WTC11 (cell line): ENCODE measurements around the gene PCDH19. TPM values are rescaled to one million over a fixed set of nuclear protein-coding genes. Genes with fewer than 3 reads are reported as not detected.

Experiments used
- ATAC-seq: fragments of 200-7000 bp; cut with Tn5 transposase; 2 replicates; pipeline ENCODE4 v1.10.0; 2021; ENCODE audit warnings: mild to moderate bottlenecking, moderate library complexity
- CTCF ChIA-PET: fragments of 300-600 bp; sonication (Branson Sonifier 250); formaldehyde crosslinking; loops from one replicate; lab custom pipeline; 2021; ENCODE audit warnings: antibody characterized with exemption; lab: Charles Lee
- POLR2A ChIA-PET: fragments of 350-600 bp; sonication (Branson Sonifier 250); formaldehyde crosslinking; loops from one replicate; lab custom pipeline; 2021; ENCODE audit warnings: antibody characterized with exemption; lab: Charles Lee
- DNase-seq: peaks from one replicate; pipeline ENCODE4 v3.0.0; 2021; ENCODE audit warnings: low spot score
- H3K27ac Mint-ChIP-seq: 2 replicates; pipeline ENCODE4 v1.8.0; 2021; ENCODE audit warnings: mixed read lengths
- H3K27me3 Mint-ChIP-seq: 2 replicates; pipeline ENCODE4 v1.8.0; 2021; ENCODE audit warnings: low read depth, mild to moderate bottlenecking, moderate library complexity, mixed read lengths
- H3K36me3 Mint-ChIP-seq: 2 replicates; pipeline ENCODE4 v1.8.0; 2021; ENCODE audit warnings: mixed read lengths
- H3K4me1 Mint-ChIP-seq: 2 replicates; pipeline ENCODE4 v1.8.0; 2022; ENCODE audit warnings: mixed read lengths
- H3K4me3 Mint-ChIP-seq: 2 replicates; pipeline ENCODE4 v1.8.0; 2021; ENCODE audit warnings: mild to moderate bottlenecking, moderate library complexity, mixed read lengths
- H3K9me3 Mint-ChIP-seq: 2 replicates; pipeline ENCODE4 v1.8.0; 2021; ENCODE audit warnings: mixed read lengths
- AR ChIP-seq: fragments of 250-450 bp; sonication (Bioruptor Pico); IDR thresholded peaks from 2 replicates; pipeline ENCODE4 v1.9.0; 2021; ENCODE audit warnings: mild to moderate bottlenecking
- ATF1 ChIP-seq: sonication (generic); formaldehyde crosslinking; IDR thresholded peaks from 2 replicates; pipeline ENCODE4 v1.8.1; 2023; ENCODE audit warnings: mild to moderate bottlenecking, moderate library complexity, missing genetic modification reagents
- ATF6 ChIP-seq: sonication (generic); formaldehyde crosslinking; IDR thresholded peaks from 2 replicates; pipeline ENCODE4 v1.8.1; 2023; ENCODE audit warnings: mild to moderate bottlenecking, missing genetic modification reagents
- CREM ChIP-seq: sonication (generic); formaldehyde crosslinking; IDR thresholded peaks from 2 replicates; pipeline ENCODE4 v1.8.1; 2022; ENCODE audit warnings: mild to moderate bottlenecking, missing genetic modification reagents, moderate library complexity
- ESRRA ChIP-seq: sonication (generic); formaldehyde crosslinking; IDR thresholded peaks from 2 replicates; pipeline ENCODE4 v1.8.1; 2022; ENCODE audit warnings: mild to moderate bottlenecking, missing genetic modification reagents, borderline replicate concordance
- FOXK1 ChIP-seq: sonication (generic); formaldehyde crosslinking; IDR thresholded peaks from 2 replicates; pipeline ENCODE4 v1.8.0; 2022; ENCODE audit warnings: mild to moderate bottlenecking, moderate library complexity, missing genetic modification reagents
- FOXP1 ChIP-seq: sonication (generic); formaldehyde crosslinking; IDR thresholded peaks from 2 replicates; pipeline ENCODE4 v1.8.0; 2022; ENCODE audit warnings: missing genetic modification reagents, mild to moderate bottlenecking, moderate library complexity, borderline replicate concordance
- IRF2 ChIP-seq: sonication (generic); formaldehyde crosslinking; IDR thresholded peaks from 2 replicates; pipeline ENCODE4 v1.8.0; 2022; ENCODE audit warnings: low read depth, missing genetic modification reagents, borderline replicate concordance
- MXD4 ChIP-seq: fragments of 250-450 bp; sonication (Bioruptor Pico); IDR thresholded peaks from 2 replicates; pipeline ENCODE4 v1.8.0; 2021; ENCODE audit warnings: mild to moderate bottlenecking, moderate library complexity, borderline replicate concordance
- NR2C2 ChIP-seq: sonication (generic); formaldehyde crosslinking; IDR thresholded peaks from 2 replicates; pipeline ENCODE4 v1.8.0; 2022; ENCODE audit warnings: mild to moderate bottlenecking, missing genetic modification reagents
- TCF7 ChIP-seq: sonication (generic); formaldehyde crosslinking; IDR thresholded peaks from 2 replicates; pipeline ENCODE4 v1.8.0; 2022; ENCODE audit warnings: mild to moderate bottlenecking, low read depth, missing genetic modification reagents, moderate library complexity
- TEAD4 ChIP-seq: sonication (generic); formaldehyde crosslinking; IDR thresholded peaks from 2 replicates; pipeline ENCODE4 v1.8.0; 2022; ENCODE audit warnings: mild to moderate bottlenecking, missing genetic modification reagents
- total RNA-seq: library from RNA; stranded (reverse); gene quantifications from 3 replicates; pipeline ENCODE4 v1.2.3, GENCODE V29; 2021
- TF ChIP-seq, protein P1 (sequence below): sonication (generic); formaldehyde crosslinking; conservative IDR thresholded peaks from 2 replicates; pipeline ENCODE4 v1.8.1; 2022; ENCODE audit warnings: mild to moderate bottlenecking, missing genetic modification reagents
- TF ChIP-seq, protein P2 (sequence below): sonication (generic); formaldehyde crosslinking; IDR thresholded peaks from 2 replicates; pipeline ENCODE4 v1.8.0; 2023; ENCODE audit warnings: mild to moderate bottlenecking, missing genetic modification reagents
- TF ChIP-seq, protein P3 (sequence below): sonication (generic); formaldehyde crosslinking; IDR thresholded peaks from 2 replicates; pipeline ENCODE4 v1.8.1; 2022; ENCODE audit warnings: mild to moderate bottlenecking, moderate library complexity, missing genetic modification reagents

PCDH19 gene
- total RNA-seq, 1 experiment from 2014 or later: 1.5 TPM

DNA sequence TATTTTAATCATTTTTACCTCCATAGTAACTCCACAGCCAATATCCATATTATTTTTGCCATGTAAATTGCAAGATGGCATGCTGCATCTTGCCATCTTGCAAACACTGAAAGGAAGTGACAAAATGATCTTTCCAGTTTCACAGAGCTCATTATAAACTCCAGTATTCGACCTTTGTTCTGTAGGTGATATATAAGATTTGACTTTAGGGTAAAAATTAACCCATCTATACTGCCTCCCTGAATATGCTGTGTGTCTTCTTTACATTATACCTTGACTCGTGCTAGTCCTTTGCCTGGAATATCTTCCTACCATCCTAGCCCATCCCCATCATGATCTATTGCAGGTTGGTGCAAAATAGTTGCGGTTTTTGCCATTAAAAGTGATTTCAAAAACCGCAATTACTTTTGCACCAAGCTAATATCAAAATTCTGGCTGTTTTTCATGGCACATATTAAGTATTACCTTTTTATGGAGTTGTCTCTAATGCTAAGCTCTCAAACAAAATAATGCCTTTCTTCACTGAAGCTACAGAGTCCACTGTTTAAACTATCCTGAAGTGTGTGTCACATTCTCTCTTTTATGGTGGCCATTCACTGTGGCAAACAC lies 161.1 kb downstream of the PCDH19 start:
- no peak for DNase-seq
- no peak overlapping the region for H3K27ac Mint-ChIP-seq
- TF ChIP-seq FOXP1 (CRISPR knock-in tag) (no peak), ATF6 (CRISPR knock-in tag) (no peak), TEAD4 (no peak), CREM (CRISPR knock-in tag) (no peak), MXD4 (CRISPR knock-in tag) (no peak), IRF2 (CRISPR knock-in tag) (no peak), TCF7 (no peak), ATF1 (CRISPR knock-in tag) (no peak)
- TF ChIP-seq, protein P1, sequence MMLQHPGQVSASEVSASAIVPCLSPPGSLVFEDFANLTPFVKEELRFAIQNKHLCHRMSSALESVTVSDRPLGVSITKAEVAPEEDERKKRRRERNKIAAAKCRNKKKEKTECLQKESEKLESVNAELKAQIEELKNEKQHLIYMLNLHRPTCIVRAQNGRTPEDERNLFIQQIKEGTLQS: no peak
- TF ChIP-seq, protein P2, sequence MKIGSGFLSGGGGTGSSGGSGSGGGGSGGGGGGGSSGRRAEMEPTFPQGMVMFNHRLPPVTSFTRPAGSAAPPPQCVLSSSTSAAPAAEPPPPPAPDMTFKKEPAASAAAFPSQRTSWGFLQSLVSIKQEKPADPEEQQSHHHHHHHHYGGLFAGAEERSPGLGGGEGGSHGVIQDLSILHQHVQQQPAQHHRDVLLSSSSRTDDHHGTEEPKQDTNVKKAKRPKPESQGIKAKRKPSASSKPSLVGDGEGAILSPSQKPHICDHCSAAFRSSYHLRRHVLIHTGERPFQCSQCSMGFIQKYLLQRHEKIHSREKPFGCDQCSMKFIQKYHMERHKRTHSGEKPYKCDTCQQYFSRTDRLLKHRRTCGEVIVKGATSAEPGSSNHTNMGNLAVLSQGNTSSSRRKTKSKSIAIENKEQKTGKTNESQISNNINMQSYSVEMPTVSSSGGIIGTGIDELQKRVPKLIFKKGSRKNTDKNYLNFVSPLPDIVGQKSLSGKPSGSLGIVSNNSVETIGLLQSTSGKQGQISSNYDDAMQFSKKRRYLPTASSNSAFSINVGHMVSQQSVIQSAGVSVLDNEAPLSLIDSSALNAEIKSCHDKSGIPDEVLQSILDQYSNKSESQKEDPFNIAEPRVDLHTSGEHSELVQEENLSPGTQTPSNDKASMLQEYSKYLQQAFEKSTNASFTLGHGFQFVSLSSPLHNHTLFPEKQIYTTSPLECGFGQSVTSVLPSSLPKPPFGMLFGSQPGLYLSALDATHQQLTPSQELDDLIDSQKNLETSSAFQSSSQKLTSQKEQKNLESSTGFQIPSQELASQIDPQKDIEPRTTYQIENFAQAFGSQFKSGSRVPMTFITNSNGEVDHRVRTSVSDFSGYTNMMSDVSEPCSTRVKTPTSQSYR (CRISPR knock-in tag): no peak
- TF ChIP-seq, protein P3, sequence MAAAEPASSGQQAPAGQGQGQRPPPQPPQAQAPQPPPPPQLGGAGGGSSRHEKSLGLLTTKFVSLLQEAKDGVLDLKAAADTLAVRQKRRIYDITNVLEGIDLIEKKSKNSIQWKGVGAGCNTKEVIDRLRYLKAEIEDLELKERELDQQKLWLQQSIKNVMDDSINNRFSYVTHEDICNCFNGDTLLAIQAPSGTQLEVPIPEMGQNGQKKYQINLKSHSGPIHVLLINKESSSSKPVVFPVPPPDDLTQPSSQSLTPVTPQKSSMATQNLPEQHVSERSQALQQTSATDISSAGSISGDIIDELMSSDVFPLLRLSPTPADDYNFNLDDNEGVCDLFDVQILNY (CRISPR knock-in tag): no peak
- no peaks in the 10 kb centered on the region; the same call in 1 of the 2 replicates for H3K36me3 Mint-ChIP-seq
- no peaks in the 10 kb centered on the region for H3K4me1 Mint-ChIP-seq
- H3K27me3 Mint-ChIP-seq: no peaks in the 10 kb centered on the region; the same call in 1 of the 2 replicates
- ATAC-seq: no peak
- H3K4me3 Mint-ChIP-seq: no peak overlapping the region
- ChIA-PET POLR2A (no interaction called here), CTCF (no interaction called here)
- peaks cover 25% of the 10 kb centered on the region for H3K9me3 Mint-ChIP-seq

- no peaks in the 10 kb centered on the region; the same call in 1 of the 2 replicates for H3K27me3 Mint-ChIP-seq
Observed at GRCh38 chrX:100247826-100248225, 162.2 kb downstream of the PCDH19 start.

More at GRCh38 chrX:100247826-100248225, 162.2 kb downstream of the PCDH19 start:
- ATAC-seq: no peak
- Mint-ChIP-seq H3K4me3 (no peak overlapping the region), H3K4me1 (no peaks in the 10 kb centered on the region), H3K9me3 (peaks cover 20% of the 10 kb centered on the region), H3K27ac (no peak overlapping the region), H3K36me3 (no peaks in the 10 kb centered on the region; the same call in 1 of the 2 replicates)
- ChIA-PET CTCF (no interaction called here), POLR2A (no interaction called here)
- DNase-seq: no peak
- TF ChIP-seq IRF2 (CRISPR knock-in tag): no peak
- no peak for TF ChIP-seq ESRRA (CRISPR knock-in tag)
- no peak for TF ChIP-seq NR2C2 (CRISPR knock-in tag)
- no peak for TF ChIP-seq FOXK1 (CRISPR knock-in tag)
- no peak for TF ChIP-seq AR (CRISPR knock-in tag)
- TF ChIP-seq, protein P3 (CRISPR knock-in tag): no peak
